HEK293 (cell line): Measurements from ENCODE around the gene SUPT5H.
A peak's percentile ranks its signal among the peaks of the same experiment; 100 is the strongest.

Source experiments
- EGR2 ChIP-seq: fragments of 450-650 bp; formaldehyde crosslinking; IDR thresholded peaks from 2 replicates; pipeline ENCODE4 v1.5.1; 2016; ENCODE audit warnings: low read depth, missing biosample characterization, missing genetic modification characterization
- GFI1B ChIP-seq: fragments of 450-650 bp; formaldehyde crosslinking; IDR thresholded peaks from 2 replicates; pipeline ENCODE4 v1.5.1; 2016; ENCODE audit warnings: missing biosample characterization, missing genetic modification characterization
- GLI4 ChIP-seq: fragments of 450-650 bp; formaldehyde crosslinking; IDR thresholded peaks from 2 replicates; pipeline ENCODE4 v1.5.1; 2016; ENCODE audit warnings: missing biosample characterization, missing genetic modification characterization
- KLF7 ChIP-seq: fragments of 450-650 bp; formaldehyde crosslinking; IDR thresholded peaks from 2 replicates; pipeline ENCODE4 v1.5.1; 2016; ENCODE audit warnings: missing biosample characterization, missing genetic modification characterization, borderline replicate concordance
- MEIS1 ChIP-seq: sonication (generic); formaldehyde crosslinking; IDR thresholded peaks from 2 replicates; pipeline ENCODE4 v1.8.1; 2022; ENCODE audit warnings: missing genetic modification reagents, mild to moderate bottlenecking, borderline replicate concordance
- SCRT2 ChIP-seq: fragments of 450-650 bp; formaldehyde crosslinking; IDR thresholded peaks from 2 replicates; pipeline ENCODE4 v1.5.1; 2016; ENCODE audit warnings: missing biosample characterization, missing genetic modification characterization
- TCF7L2 ChIP-seq: IDR thresholded peaks from 2 replicates; pipeline ENCODE4 v1.6.1; 2011; ENCODE audit warnings: low read depth, mild to moderate bottlenecking, inconsistent platforms, low read length, moderate library complexity, borderline replicate concordance
- YY2 ChIP-seq: fragments of 450-650 bp; formaldehyde crosslinking; IDR thresholded peaks from 2 replicates; pipeline ENCODE4 v1.5.1; 2016; ENCODE audit warnings: missing biosample characterization, missing genetic modification characterization
- ZBTB1 ChIP-seq: fragments of 450-650 bp; formaldehyde crosslinking; IDR thresholded peaks from 2 replicates; pipeline ENCODE4 v1.5.1; 2016; ENCODE audit warnings: missing biosample characterization, missing genetic modification characterization
- ZBTB17 ChIP-seq: fragments of 450-650 bp; formaldehyde crosslinking; IDR thresholded peaks from 2 replicates; pipeline ENCODE4 v1.5.1; 2016; ENCODE audit warnings: missing biosample characterization, missing genetic modification characterization
- ZBTB20 ChIP-seq: fragments of 450-650 bp; formaldehyde crosslinking; IDR thresholded peaks from 2 replicates; pipeline ENCODE4 v1.5.1; 2016; ENCODE audit warnings: missing biosample characterization, missing genetic modification characterization
- ZBTB7A ChIP-seq: fragments of 450-650 bp; formaldehyde crosslinking; IDR thresholded peaks from 2 replicates; pipeline ENCODE4 v1.5.1; 2016; ENCODE audit warnings: low read depth, missing biosample characterization, missing genetic modification characterization
- ZNF133 ChIP-seq: fragments of 450-650 bp; formaldehyde crosslinking; IDR thresholded peaks from 2 replicates; pipeline ENCODE4 v1.5.1; 2016; ENCODE audit warnings: missing biosample characterization, missing genetic modification characterization
- ZNF140 ChIP-seq: fragments of 450-650 bp; formaldehyde crosslinking; IDR thresholded peaks from 2 replicates; pipeline ENCODE4 v1.5.1; 2016; ENCODE audit warnings: missing biosample characterization, missing genetic modification characterization
- ZNF19 ChIP-seq: fragments of 450-650 bp; formaldehyde crosslinking; IDR thresholded peaks from 2 replicates; pipeline ENCODE4; 2016; ENCODE audit warnings: missing biosample characterization, missing genetic modification characterization, low read depth
- ZNF214 ChIP-seq: fragments of 450-650 bp; formaldehyde crosslinking; IDR thresholded peaks from 2 replicates; pipeline ENCODE4 v1.5.1; 2017; ENCODE audit warnings: missing biosample characterization, mild to moderate bottlenecking, missing genetic modification characterization, borderline replicate concordance
- ZNF23 ChIP-seq: fragments of 450-650 bp; formaldehyde crosslinking; IDR thresholded peaks from 2 replicates; pipeline ENCODE4 v1.5.1; 2016; ENCODE audit warnings: missing biosample characterization, missing genetic modification characterization, borderline replicate concordance
- ZNF561 ChIP-seq: fragments of 450-650 bp; IDR thresholded peaks from 2 replicates; pipeline ENCODE4 v1.5.1; 2018; ENCODE audit warnings: missing biosample characterization, missing genetic modification characterization, borderline replicate concordance
- ZNF585B ChIP-seq: fragments of 450-650 bp; formaldehyde crosslinking; IDR thresholded peaks from 2 replicates; pipeline ENCODE4 v1.5.1; 2016; ENCODE audit warnings: missing biosample characterization, missing genetic modification characterization
- ZNF600 ChIP-seq: fragments of 450-650 bp; formaldehyde crosslinking; IDR thresholded peaks from 2 replicates; pipeline ENCODE4 v1.5.1; 2016; ENCODE audit warnings: missing biosample characterization, missing genetic modification characterization
- ZNF621 ChIP-seq: fragments of 450-650 bp; formaldehyde crosslinking; IDR thresholded peaks from 2 replicates; pipeline ENCODE4 v1.5.1; 2017; ENCODE audit warnings: missing biosample characterization, missing genetic modification characterization
- ZNF664 ChIP-seq: fragments of 450-650 bp; formaldehyde crosslinking; IDR thresholded peaks from 2 replicates; pipeline ENCODE4 v1.5.1; 2016; ENCODE audit warnings: missing biosample characterization, missing genetic modification characterization
- ZNF701 ChIP-seq: fragments of 450-650 bp; formaldehyde crosslinking; IDR thresholded peaks from 2 replicates; pipeline ENCODE4 v1.5.1; 2016; ENCODE audit warnings: missing biosample characterization, missing genetic modification characterization
- ZNF785 ChIP-seq: fragments of 450-650 bp; formaldehyde crosslinking; IDR thresholded peaks from 2 replicates; pipeline ENCODE4 v1.5.1; 2016; ENCODE audit warnings: missing biosample characterization, missing genetic modification characterization
- TF ChIP-seq, protein P1 (sequence below): fragments of 450-650 bp; formaldehyde crosslinking; IDR thresholded peaks from 2 replicates; pipeline ENCODE4 v1.5.1; 2016; ENCODE audit warnings: missing biosample characterization, missing genetic modification characterization
- TF ChIP-seq, protein P2 (sequence below): fragments of 450-650 bp; formaldehyde crosslinking; IDR thresholded peaks from 2 replicates; pipeline ENCODE4 v1.5.1; 2017; ENCODE audit warnings: missing biosample characterization, missing genetic modification characterization
- TF ChIP-seq, protein P3 (sequence below): fragments of 450-650 bp; IDR thresholded peaks from 2 replicates; pipeline ENCODE4 v1.5.1; 2018; ENCODE audit warnings: missing biosample characterization, missing genetic modification characterization
- TF ChIP-seq, protein P4 (sequence below): IDR thresholded peaks from 2 replicates; pipeline ENCODE4 v1.6.1; 2011; ENCODE audit warnings: mild to moderate bottlenecking, low read depth, low read length, borderline replicate concordance
- TF ChIP-seq, protein P5 (sequence below): fragments of 450-650 bp; formaldehyde crosslinking; IDR thresholded peaks from 2 replicates; pipeline ENCODE4 v1.5.1; 2016; ENCODE audit warnings: missing biosample characterization, missing genetic modification characterization
- TF ChIP-seq, protein P6 (sequence below): sonication (generic); formaldehyde crosslinking; IDR thresholded peaks from 2 replicates; pipeline ENCODE4 v1.8.1; 2022; ENCODE audit warnings: mild to moderate bottlenecking, moderate library complexity, missing genetic modification reagents
- TF ChIP-seq, protein P7 (sequence below): fragments of 450-650 bp; formaldehyde crosslinking; IDR thresholded peaks from 2 replicates; pipeline ENCODE4 v1.5.1; 2017; ENCODE audit warnings: missing biosample characterization, missing genetic modification characterization

The SUPT5H gene

DNA sequence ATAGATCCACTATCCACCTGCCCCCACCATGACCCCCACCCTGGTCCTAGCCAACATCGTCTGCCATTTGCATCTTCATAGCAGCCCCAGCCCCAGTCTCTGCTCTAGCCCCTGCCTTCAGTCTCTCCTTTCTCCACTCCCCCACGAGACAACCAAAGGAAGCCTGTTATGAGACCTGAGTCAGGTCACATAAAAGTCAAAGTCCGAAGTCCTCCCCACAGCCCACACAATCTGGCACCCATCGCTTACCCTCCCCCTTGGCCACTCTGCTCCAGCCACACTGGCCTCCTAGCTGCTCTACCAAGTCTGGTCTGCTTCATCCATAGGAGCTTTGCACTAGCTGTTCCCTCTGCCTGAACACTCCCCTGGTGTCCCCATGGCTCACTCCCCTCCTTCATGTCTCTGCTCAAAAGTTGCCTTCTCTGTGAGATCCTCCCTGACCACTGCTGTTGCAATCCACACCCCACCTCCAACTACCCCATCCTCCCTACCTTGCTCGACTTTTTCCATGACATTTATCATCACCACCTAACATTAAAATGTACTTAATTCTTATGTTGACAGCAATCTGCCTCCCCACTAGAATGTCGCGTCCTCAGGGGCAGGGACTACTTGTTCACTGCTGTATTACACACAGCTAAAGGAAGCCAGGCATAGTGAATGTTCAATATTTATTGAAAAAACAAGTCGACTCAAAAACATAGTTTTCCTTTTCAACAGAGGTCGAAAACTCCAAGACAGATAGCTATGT lies 34.1 kb upstream of the SUPT5H start (continued):
- 0 out of 2 replicates have a peak, but pooled peaks have one; percentile 92 for TF ChIP-seq ZBTB20
- TF ChIP-seq, protein P1, sequence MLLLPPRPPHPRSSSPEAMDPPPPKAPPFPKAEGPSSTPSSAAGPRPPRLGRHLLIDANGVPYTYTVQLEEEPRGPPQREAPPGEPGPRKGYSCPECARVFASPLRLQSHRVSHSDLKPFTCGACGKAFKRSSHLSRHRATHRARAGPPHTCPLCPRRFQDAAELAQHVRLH (tag by site-specific recombination): no peak
- TF ChIP-seq ZNF140: 0 out of 2 replicates have a peak, but pooled peaks have one; percentile 1
- no peak for TF ChIP-seq ZNF561 (tag by site-specific recombination)
- peak; percentile 76; the same call in 1 of the 2 replicates for TF ChIP-seq ZNF600 (tag by site-specific recombination)
- no peak for TF ChIP-seq ZNF621
- no peak for TF ChIP-seq ZBTB1 (tag by site-specific recombination)
- TF ChIP-seq ZNF701 (tag by site-specific recombination): no peak
- no peak for TF ChIP-seq ZNF19 (tag by site-specific recombination)
- TF ChIP-seq, protein P2, sequence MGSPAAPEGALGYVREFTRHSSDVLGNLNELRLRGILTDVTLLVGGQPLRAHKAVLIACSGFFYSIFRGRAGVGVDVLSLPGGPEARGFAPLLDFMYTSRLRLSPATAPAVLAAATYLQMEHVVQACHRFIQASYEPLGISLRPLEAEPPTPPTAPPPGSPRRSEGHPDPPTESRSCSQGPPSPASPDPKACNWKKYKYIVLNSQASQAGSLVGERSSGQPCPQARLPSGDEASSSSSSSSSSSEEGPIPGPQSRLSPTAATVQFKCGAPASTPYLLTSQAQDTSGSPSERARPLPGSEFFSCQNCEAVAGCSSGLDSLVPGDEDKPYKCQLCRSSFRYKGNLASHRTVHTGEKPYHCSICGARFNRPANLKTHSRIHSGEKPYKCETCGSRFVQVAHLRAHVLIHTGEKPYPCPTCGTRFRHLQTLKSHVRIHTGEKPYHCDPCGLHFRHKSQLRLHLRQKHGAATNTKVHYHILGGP (tag by site-specific recombination): no peak
- TF ChIP-seq ZNF785 (tag by site-specific recombination): no peak
- no peak for TF ChIP-seq ZNF585B (tag by site-specific recombination)
- no peak for TF ChIP-seq YY2 (tag by site-specific recombination)
- TF ChIP-seq GFI1B (tag by site-specific recombination): no peak
- no peak for TF ChIP-seq KLF7
- TF ChIP-seq ZBTB7A (tag by site-specific recombination): 0 out of 2 replicates have a peak, but pooled peaks have one; percentile 5
- no peak for TF ChIP-seq GLI4 (tag by site-specific recombination)
- no peak for TF ChIP-seq MEIS1 (CRISPR knock-in tag)
- TF ChIP-seq TCF7L2: no peak
- TF ChIP-seq, protein P3, sequence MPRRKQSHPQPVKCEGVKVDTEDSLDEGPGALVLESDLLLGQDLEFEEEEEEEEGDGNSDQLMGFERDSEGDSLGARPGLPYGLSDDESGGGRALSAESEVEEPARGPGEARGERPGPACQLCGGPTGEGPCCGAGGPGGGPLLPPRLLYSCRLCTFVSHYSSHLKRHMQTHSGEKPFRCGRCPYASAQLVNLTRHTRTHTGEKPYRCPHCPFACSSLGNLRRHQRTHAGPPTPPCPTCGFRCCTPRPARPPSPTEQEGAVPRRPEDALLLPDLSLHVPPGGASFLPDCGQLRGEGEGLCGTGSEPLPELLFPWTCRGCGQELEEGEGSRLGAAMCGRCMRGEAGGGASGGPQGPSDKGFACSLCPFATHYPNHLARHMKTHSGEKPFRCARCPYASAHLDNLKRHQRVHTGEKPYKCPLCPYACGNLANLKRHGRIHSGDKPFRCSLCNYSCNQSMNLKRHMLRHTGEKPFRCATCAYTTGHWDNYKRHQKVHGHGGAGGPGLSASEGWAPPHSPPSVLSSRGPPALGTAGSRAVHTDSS (tag by site-specific recombination): no peak
- TF ChIP-seq ZNF214: no peak
- TF ChIP-seq, protein P4, sequence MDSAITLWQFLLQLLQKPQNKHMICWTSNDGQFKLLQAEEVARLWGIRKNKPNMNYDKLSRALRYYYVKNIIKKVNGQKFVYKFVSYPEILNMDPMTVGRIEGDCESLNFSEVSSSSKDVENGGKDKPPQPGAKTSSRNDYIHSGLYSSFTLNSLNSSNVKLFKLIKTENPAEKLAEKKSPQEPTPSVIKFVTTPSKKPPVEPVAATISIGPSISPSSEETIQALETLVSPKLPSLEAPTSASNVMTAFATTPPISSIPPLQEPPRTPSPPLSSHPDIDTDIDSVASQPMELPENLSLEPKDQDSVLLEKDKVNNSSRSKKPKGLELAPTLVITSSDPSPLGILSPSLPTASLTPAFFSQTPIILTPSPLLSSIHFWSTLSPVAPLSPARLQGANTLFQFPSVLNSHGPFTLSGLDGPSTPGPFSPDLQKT: no peak
- TF ChIP-seq SCRT2 (tag by site-specific recombination): no peak
- TF ChIP-seq, protein P5, sequence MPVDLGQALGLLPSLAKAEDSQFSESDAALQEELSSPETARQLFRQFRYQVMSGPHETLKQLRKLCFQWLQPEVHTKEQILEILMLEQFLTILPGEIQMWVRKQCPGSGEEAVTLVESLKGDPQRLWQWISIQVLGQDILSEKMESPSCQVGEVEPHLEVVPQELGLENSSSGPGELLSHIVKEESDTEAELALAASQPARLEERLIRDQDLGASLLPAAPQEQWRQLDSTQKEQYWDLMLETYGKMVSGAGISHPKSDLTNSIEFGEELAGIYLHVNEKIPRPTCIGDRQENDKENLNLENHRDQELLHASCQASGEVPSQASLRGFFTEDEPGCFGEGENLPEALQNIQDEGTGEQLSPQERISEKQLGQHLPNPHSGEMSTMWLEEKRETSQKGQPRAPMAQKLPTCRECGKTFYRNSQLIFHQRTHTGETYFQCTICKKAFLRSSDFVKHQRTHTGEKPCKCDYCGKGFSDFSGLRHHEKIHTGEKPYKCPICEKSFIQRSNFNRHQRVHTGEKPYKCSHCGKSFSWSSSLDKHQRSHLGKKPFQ (tag by site-specific recombination): no peak
- 0 out of 2 replicates have a peak, but pooled peaks have one; percentile 7 for TF ChIP-seq ZNF133
- no peak for TF ChIP-seq ZBTB17 (tag by site-specific recombination)
- TF ChIP-seq, protein P6, sequence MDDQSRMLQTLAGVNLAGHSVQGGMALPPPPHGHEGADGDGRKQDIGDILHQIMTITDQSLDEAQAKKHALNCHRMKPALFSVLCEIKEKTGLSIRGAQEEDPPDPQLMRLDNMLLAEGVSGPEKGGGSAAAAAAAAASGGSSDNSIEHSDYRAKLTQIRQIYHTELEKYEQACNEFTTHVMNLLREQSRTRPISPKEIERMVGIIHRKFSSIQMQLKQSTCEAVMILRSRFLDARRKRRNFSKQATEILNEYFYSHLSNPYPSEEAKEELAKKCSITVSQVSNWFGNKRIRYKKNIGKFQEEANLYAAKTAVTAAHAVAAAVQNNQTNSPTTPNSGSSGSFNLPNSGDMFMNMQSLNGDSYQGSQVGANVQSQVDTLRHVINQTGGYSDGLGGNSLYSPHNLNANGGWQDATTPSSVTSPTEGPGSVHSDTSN (CRISPR knock-in tag): no peak
- no peak for TF ChIP-seq ZNF23 (tag by site-specific recombination)
- TF ChIP-seq, protein P7, sequence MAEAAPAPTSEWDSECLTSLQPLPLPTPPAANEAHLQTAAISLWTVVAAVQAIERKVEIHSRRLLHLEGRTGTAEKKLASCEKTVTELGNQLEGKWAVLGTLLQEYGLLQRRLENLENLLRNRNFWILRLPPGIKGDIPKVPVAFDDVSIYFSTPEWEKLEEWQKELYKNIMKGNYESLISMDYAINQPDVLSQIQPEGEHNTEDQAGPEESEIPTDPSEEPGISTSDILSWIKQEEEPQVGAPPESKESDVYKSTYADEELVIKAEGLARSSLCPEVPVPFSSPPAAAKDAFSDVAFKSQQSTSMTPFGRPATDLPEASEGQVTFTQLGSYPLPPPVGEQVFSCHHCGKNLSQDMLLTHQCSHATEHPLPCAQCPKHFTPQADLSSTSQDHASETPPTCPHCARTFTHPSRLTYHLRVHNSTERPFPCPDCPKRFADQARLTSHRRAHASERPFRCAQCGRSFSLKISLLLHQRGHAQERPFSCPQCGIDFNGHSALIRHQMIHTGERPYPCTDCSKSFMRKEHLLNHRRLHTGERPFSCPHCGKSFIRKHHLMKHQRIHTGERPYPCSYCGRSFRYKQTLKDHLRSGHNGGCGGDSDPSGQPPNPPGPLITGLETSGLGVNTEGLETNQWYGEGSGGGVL (tag by site-specific recombination): no peak
- no peak for TF ChIP-seq ZNF664 (tag by site-specific recombination)
- TF ChIP-seq EGR2 (tag by site-specific recombination): peak; percentile 62
